Adrenal gland (tissue), 12 donors: ENCODE measurements around the gene PPM1A. TPM values are rescaled to one million over a fixed set of nuclear protein-coding genes. Genes with fewer than 3 reads are reported as not detected.
A peak's percentile ranks its signal among the peaks of the same experiment; 100 is the strongest.

ENCODE experiments used
- DNase-seq, 7 donors: peaks; one replicate each; pipeline ENCODE4 v3.0.0-alpha.2; 2019 to 2020
- H3K27ac ChIP-seq, 5 donors: fragments of 200-600 bp; sonication (generic) in 4 of 5; 1 replicate in 3 of 5; 2 replicates in 2 of 5; pipeline versions ENCODE4 v1.5.1 to v1.8.0; 2016 to 2020; ENCODE audit warnings: mild to moderate bottlenecking in 1 of 5
- H3K27me3 ChIP-seq: fragments of 200-600 bp; 2 replicates; pipeline ENCODE4 v1.8.0; 2021
- H3K36me3 ChIP-seq, 2 donors: fragments of 200-600 bp; replicated peaks in 1 of 2; 1 replicate in 1 of 2; 2 replicates in 1 of 2; pipeline versions ENCODE4 v1.5.1 to v1.8.0; 2018 to 2022
- H3K4me1 ChIP-seq, 2 donors: fragments of 200-600 bp; replicated peaks in 1 of 2; 1 replicate in 1 of 2; 2 replicates in 1 of 2; pipeline versions ENCODE4 v1.5.1 to v1.8.0; 2018 to 2021
- H3K4me3 ChIP-seq, 4 donors: fragments of 200-600 bp; sonication (generic) in 3 of 4; one replicate each; pipeline ENCODE4 v1.5.1; 2016 to 2018
- H3K9me3 ChIP-seq, 3 donors: fragments of 200-600 bp; sonication (generic) in 1 of 3; replicated peaks in 1 of 3; 1 replicate in 2 of 3; 2 replicates in 1 of 3; pipeline versions ENCODE4 v1.5.1 to v1.8.0; 2016 to 2021
- CTCF ChIP-seq, 6 experiments: fragments of 450-650 bp in 4 of 6; fragments of 200-600 bp in 2 of 6; sonication (generic) in 1 of 6; IDR thresholded peaks; 1 replicate in 5 of 6; 2 replicates in 1 of 6; pipeline versions ENCODE4 v1.5.1 to v1.8.0; 2016 to 2021; ENCODE audit warnings: antibody characterized with exemption in 6 of 6, mild to moderate bottlenecking in 2 of 6, moderate library complexity in 1 of 6
- POLR2A ChIP-seq, 2 donors: fragments of 450-650 bp; IDR thresholded peaks; one replicate each; pipeline ENCODE4 v1.6.1; 2017; ENCODE audit warnings: antibody characterized with exemption in 2 of 2, mild to moderate bottlenecking in 2 of 2, moderate library complexity in 1 of 2
- WGBS, 4 donors: extraction: QIAGEN DNeasy Blood & Tissue Kit in 2 of 4; methylation state at CpG; one replicate each; pipeline versions ENCODE4 v1.1.5 to v1.1.7; 2013 to 2017; 5-methylcytosine and 5-hydroxymethylcytosine counted together
- intact Hi-C, 2 donors: fragments of 100-400 bp; cut with DNase I; formaldehyde crosslinking; loops; one replicate each; pipeline versions ENCODE4 v1.14.1 to v1.15.0; 2022 to 2023
- polyA plus RNA-seq, 3 donors: library from polyadenylated mRNA; stranded (reverse); fragments of 200-250 nt in 2 of 3; fragments of 350-450 nt in 1 of 3; fragmentation: Illumina TruSeq in 1 of 3; extraction: RNeasy Lipid Tissue Mini Kit (QIAGEN cat#74804) in 1 of 3; gene quantifications; one replicate each; pipeline ENCODE4 v1.2.3, GENCODE V29; 2013 to 2014
- total RNA-seq, 9 donors: library from RNA; depleted of rRNA in 4 of 9; stranded (reverse); fragments of >200 nt in 4 of 9; fragments of 120-200 nt in 1 of 9; fragmentation: NEBNext Ultra II Directional in 1 of 9; extraction: Animal tissue kit (Norgen Biotek cat#: 25700) in 1 of 9; gene quantifications; one replicate each; pipeline versions ENCODE4 v1.1.0 to v1.2.4, GENCODE V29; 2013 to 2023
- donor health status: healthy with polysubstance abuse.
- donor health status: Bipolar disorder and iron deficiency.
- donor health status: DM: yes; HTN: yes; CAD: no.
- donor health status: DM: no; HTN: no; CAD: no.
- donor health status: DM: no; HTN: no; CAD: no.
- donor health status: DM: yes; HTN: yes; CAD: no.

Gene PPM1A
- total and polyA plus RNA-seq, 12 donors, result 19.1 to 56.5 (median 34.2) TPM

GRCh38 chr14:60328583-60328982 lies 79.6 kb downstream of the PPM1A start:
- intact Hi-C loops, result loop anchor here in 1 of 2 donors (10.0 kb wide), 1 partner anchor 74 kb away; no protein-coding TSS in a partner anchor
- H3K27me3 ChIP-seq, result peaks cover 10% of the 10 kb centered on the region
- WGBS, 4 donors, result 64 to 72% (median 68%) methylated on average over 6 of the region's 6 CpGs

GRCh38 chr14:60329274-60329673 lies 80.3 kb downstream of the PPM1A start:
- no peaks in the 10 kb centered on the region for H3K4me1 ChIP-seq
- no peak overlapping the region for H3K27ac ChIP-seq
- H3K27me3 ChIP-seq, result peaks cover 10% of the 10 kb centered on the region
- no peak for DNase-seq
- H3K9me3 ChIP-seq, result no peaks in the 10 kb centered on the region
- WGBS, 4 donors, result 75 to 91% (median 86%) methylated on average over 2 of the region's 2 CpGs
- H3K36me3 ChIP-seq, result no peaks in the 10 kb centered on the region
- no peak overlapping the region for H3K4me3 ChIP-seq
- intact Hi-C loops, result loop anchor here in 1 of 2 donors (10.0 kb wide), 1 partner anchor 74 kb away; no protein-coding TSS in a partner anchor
- TF ChIP-seq CTCF (IDR thresholded peaks at IDR 0.05) (no peak), POLR2A (IDR thresholded peaks at IDR 0.05) (no peak)

More at GRCh38 chr14:60328583-60328982, 79.6 kb downstream of the PPM1A start:
- Histone ChIP-seq H3K9me3 (no peaks in the 10 kb centered on the region), H3K4me3 (no peak overlapping the region), H3K4me1 (no peaks in the 10 kb centered on the region), H3K36me3 (no peaks in the 10 kb centered on the region), H3K27ac (no peak overlapping the region)
- TF ChIP-seq POLR2A (IDR thresholded peaks at IDR 0.05), result no peak
- TF ChIP-seq CTCF (IDR thresholded peaks at IDR 0.05), result no peak
- no peak for DNase-seq

GRCh38 chr14:60331201-60332045 lies 82.4 kb downstream of the PPM1A start:
- Histone ChIP-seq H3K36me3 (no peaks in the 10 kb centered on the region), H3K9me3 (no peaks in the 10 kb centered on the region), H3K27me3 (peaks cover 10% of the 10 kb centered on the region), H3K4me1 (no peaks in the 10 kb centered on the region), H3K4me3 (peak overlapping the region in 2 of 4 donors; percentile 46 to 54), H3K27ac (peak overlapping the region in 1 of 5 donors; percentile 36)
- 3 to 6% (median 4%) methylated on average over 23 to 24 of the region's 24 CpGs for WGBS, 4 donors
- intact Hi-C loops, result no loop called here
- peak; percentile 61 to 82 (median 68) for TF ChIP-seq CTCF (IDR thresholded peaks at IDR 0.05)
- TF ChIP-seq POLR2A (IDR thresholded peaks at IDR 0.05), result no peak
- peak; percentile 42 to 87 (median 70) for DNase-seq

GRCh38 chr14:60332046-60332399 lies 83.0 kb downstream of the PPM1A start:
- peak overlapping the region in 1 of 4 donors; percentile 54 for H3K4me3 ChIP-seq
- H3K27me3 ChIP-seq, result peaks cover 10% of the 10 kb centered on the region
- no peaks in the 10 kb centered on the region for H3K36me3 ChIP-seq
- H3K9me3 ChIP-seq, result no peaks in the 10 kb centered on the region
- no peak overlapping the region for H3K27ac ChIP-seq
- intact Hi-C loops, result no loop called here
- DNase-seq, result no peak
- TF ChIP-seq POLR2A (IDR thresholded peaks at IDR 0.05) (no peak), CTCF (IDR thresholded peaks at IDR 0.05) (peak in 3 of 6 experiments; percentile 4 to 11 (median 7))
- 31 to 42% (median 34%) methylated on average over 2 of the region's 2 CpGs for WGBS, 4 donors
- no peaks in the 10 kb centered on the region for H3K4me1 ChIP-seq
